Retinal pigment epithelial cell (primary cell): ENCODE data around the gene TMEM38A.

Experiments
- DNase-seq: peaks from one replicate; pipeline ENCODE4 v3.0.0-alpha.2; 2010; ENCODE audit warnings: low read depth
- H3K4me3 ChIP-seq: 2 replicates; pipeline ENCODE4 v1.5.1; 2011; ENCODE audit warnings: mild to moderate bottlenecking, low read length, control low read depth, moderate library complexity
- TF ChIP-seq, protein P1 (sequence below): conservative IDR thresholded peaks from 2 replicates; pipeline ENCODE4 v1.5.1; 2011; ENCODE audit warnings: low read depth, low read length, control low read depth, inconsistent platforms

The TMEM38A gene

DNA sequence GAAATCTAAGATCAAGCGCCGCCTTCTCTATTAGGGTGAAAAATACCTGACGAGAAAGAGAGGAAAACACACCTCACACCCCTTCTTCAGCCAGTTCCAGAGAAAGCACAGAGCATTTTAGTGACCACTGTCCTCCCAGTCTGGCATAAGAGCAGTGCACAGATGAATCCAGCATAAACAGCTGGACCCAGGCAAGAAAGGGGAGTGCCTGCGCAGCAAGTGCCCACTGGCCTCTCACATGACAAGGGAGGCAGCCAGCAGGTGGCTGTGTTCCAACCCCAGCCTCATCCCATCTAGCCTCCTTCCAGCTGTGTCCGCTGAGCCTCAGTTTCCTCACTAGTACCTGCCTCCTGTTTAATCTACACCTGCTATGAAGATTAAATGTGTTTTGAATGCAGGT lies 40.9 kb upstream of the TMEM38A start:
- TF ChIP-seq, protein P1, sequence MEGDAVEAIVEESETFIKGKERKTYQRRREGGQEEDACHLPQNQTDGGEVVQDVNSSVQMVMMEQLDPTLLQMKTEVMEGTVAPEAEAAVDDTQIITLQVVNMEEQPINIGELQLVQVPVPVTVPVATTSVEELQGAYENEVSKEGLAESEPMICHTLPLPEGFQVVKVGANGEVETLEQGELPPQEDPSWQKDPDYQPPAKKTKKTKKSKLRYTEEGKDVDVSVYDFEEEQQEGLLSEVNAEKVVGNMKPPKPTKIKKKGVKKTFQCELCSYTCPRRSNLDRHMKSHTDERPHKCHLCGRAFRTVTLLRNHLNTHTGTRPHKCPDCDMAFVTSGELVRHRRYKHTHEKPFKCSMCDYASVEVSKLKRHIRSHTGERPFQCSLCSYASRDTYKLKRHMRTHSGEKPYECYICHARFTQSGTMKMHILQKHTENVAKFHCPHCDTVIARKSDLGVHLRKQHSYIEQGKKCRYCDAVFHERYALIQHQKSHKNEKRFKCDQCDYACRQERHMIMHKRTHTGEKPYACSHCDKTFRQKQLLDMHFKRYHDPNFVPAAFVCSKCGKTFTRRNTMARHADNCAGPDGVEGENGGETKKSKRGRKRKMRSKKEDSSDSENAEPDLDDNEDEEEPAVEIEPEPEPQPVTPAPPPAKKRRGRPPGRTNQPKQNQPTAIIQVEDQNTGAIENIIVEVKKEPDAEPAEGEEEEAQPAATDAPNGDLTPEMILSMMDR = no peak
- no peak for DNase-seq
- H3K4me3 ChIP-seq = no peak overlapping the region

DNA sequence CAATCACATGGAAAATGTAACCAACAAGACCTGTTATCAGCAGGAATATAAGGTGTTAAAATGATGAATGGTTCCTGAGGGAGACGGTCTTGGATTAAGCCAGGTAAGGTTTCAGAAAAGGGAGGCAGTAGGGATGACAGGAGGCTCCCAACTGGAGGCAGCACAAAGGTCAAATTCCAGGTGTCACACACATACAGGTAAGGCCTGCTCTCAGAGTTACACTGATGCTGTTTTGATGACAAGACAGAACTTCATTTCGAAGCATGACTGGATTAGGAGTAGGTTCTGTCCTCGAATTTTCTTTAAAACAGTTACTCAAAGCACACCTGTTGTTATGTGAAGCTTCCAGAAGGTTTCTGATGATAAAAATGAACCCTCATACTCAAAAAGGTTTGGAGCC lies 40.4 kb upstream of the TMEM38A start:
- TF ChIP-seq, protein P1 = no peak
- H3K4me3 ChIP-seq = no peak overlapping the region
- DNase-seq = no peak

DNA sequence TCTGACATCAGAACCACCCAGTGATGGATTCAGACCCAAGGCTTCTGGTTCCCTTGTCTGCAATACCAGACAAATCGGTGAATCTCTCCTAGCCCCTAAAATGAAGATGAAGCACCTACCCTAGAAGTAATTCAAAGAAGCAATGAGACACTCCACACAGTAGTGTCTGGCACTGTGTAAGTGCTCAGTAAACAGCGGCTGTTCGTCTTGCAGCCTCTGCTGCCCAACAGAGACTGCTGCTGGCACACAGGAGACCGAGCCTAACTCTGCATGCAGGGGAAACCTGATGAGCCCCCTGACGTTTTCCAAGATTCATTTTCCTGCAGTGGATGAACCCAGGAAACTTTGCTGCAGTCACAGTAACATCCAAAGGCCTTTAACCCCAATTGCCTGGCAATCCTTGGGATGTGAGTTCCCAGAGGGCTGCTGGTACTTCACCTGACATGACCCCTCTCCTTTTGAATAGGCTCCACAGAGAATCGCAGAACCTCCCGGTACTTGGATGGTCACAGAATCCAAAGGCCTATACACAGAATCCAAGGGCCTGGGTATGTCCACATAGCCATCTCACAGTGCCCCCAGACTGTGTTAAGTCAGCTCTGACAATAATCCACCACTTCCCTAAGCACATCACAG lies 39.7 kb upstream of the TMEM38A start:
- TF ChIP-seq, protein P1 = no peak
- no peak for DNase-seq
- no peak overlapping the region for H3K4me3 ChIP-seq

DNA sequence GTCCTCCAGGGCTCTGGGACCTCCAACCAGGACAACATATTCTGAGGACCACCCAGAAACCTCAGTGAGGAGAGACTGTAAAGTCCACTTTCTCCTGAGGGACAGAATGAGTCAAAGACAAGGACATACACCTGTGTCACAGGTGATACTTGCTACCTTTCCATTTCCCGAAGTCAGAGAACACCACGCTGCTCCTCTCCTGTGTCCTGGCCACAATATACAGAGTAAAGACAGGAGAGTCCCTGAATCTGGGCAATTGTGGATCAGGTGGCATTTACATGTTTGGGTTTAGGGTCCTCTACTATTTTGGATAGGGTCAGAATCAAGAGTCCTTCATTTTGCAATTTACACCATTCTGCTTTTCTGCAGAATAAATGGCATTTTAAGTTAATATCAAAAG lies 37.9 kb upstream of the TMEM38A start:
- TF ChIP-seq, protein P1 = no peak

DNA sequence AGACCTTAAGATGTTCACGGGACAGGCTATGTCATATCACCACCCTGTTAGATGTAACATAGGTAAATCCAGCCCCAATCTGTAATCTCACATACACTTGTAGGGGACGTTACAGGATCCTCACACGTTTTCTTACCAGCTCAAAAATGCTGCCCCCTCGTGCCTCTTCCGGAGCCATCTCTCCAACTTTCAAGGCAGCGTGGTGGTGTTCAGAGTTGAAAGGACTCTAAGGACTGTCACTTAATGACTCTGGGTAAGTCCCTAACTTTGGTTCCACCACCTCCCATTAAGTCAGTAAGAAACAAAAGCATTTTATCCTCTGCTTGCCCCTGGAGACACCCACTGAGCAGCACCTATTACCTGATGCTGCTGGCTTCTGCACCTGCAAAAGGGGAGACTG lies 37.4 kb upstream of the TMEM38A start:
- H3K4me3 ChIP-seq = no peak overlapping the region
- no peak for DNase-seq
- TF ChIP-seq, protein P1 = no peak

More for the DNA sequence above, 37.9 kb upstream of the TMEM38A start:
- no peak for DNase-seq
- no peak overlapping the region for H3K4me3 ChIP-seq

DNA sequence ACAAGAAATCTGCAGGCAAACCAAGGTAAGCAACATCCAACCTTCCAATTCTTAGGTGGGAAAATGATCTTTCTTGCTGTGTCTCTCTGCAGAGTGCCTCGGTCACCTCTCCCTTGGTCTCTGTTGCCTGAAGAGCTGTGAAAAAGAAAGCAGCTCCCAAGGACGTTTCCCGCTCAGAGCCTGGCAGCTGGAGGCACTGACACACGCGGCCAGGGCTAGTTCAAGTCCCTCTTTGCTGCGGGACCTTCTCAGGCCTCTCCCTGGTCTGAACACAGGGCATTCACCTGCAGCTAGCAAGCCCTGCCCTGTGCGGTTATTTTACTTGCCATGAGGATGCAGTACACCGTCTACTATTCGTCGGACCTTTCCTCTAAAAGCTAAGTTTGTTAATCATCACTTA lies 36.7 kb upstream of the TMEM38A start:
- no peak for DNase-seq
- H3K4me3 ChIP-seq = no peak overlapping the region
- TF ChIP-seq, protein P1 = no peak

DNA sequence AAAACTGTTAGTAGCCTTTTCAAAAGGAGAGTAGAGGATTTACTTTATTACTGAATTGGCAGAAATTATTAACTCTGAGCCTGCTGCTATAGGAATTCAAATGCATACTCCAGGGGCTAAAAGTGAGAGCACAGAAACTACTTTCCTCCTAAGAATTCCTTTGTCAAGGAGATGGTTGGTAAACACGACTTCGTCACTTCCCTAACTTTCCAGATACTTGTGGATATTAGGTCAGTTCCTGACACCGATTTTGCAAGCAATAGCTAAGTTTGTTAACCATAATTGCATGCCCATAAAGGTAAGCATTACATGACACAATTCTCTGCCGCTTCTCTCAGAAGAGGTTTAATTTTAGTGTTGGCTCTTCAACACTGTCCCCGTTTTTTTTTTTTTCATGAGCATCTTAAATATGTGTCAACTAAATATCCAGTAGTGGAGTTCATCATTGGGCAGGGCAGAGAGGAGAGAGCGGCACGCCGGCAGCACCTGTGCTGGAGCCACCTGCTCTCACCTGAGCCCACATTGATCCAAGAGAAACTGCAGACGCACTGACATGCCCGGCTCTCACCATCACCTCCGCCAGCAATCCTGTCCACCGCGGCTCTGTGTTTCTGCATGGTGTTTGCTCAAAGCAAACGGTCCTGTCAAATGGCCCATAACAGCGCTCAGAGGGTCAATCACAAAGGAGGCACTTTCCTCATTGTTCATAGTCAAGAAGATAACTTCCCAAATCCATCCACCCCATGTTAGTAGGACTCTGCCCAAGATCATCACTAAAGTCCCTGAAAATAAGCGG lies 35.6 kb upstream of the TMEM38A start:
- TF ChIP-seq, protein P1 = no peak
- H3K4me3 ChIP-seq = no peak overlapping the region
- DNase-seq = no peak
